ENCODE data around the gene SLC7A10. TPM values are rescaled to one million over a fixed set of nuclear protein-coding genes. Genes with fewer than 3 reads are reported as not detected.

Gene SLC7A10
- total RNA-seq, 2 experiments from 2014 or later: not detected

GRCh38 chr19:33194886-33195644, 30.6 kb downstream of the SLC7A10 start:
- intact Hi-C loops (cut with micrococcal nuclease; ENCODE audit: unreplicated experiment): no loop called here
- H2AFZ ChIP-seq (ENCODE audit: low read length): no peak overlapping the region
- H3K9me3 ChIP-seq (ENCODE audit: low read length): no peaks in the 10 kb centered on the region
- BruUV-seq (replicated peaks): no TSS peak
- TF ChIP-seq CTCF (conservative IDR thresholded peaks at IDR 0.05; ENCODE audit: low read length): no peak
- no peak for TF ChIP-seq EZH2phosphoT487 (IDR thresholded peaks at IDR 0.05; ENCODE audit: borderline replicate concordance, low read depth, low read length)
- no peaks in the 10 kb centered on the region for H3K4me1 ChIP-seq (ENCODE audit: insufficient read depth, low read length, poor library complexity, severe bottlenecking)
- ChIA-PET POLR2A (no interaction called here), CTCF (ENCODE audit: unreplicated experiment) (no interaction called here)
- no peak overlapping the region for H3K27ac ChIP-seq (ENCODE audit: low read depth, low read length, poor library complexity, severe bottlenecking)
- no peak overlapping the region for H3K4me3 ChIP-seq (ENCODE audit: low read depth, low read length, poor library complexity, severe bottlenecking)
- H3K4me2 ChIP-seq (ENCODE audit: low read length): no peak overlapping the region
- no peaks in the 10 kb centered on the region for H3K9me2 ChIP-seq (ENCODE audit: insufficient read depth, low read length)
- no peaks in the 10 kb centered on the region for H3K36me3 ChIP-seq (ENCODE audit: insufficient read depth, low read length)
- no peaks in the 10 kb centered on the region for H4K20me1 ChIP-seq (ENCODE audit: insufficient read depth, low read length)
- no peaks in the 10 kb centered on the region for H3K79me2 ChIP-seq (ENCODE audit: insufficient read depth, low read depth, low read length)
- DNase-seq (ENCODE audit: low spot score): no peak

- no peak for TF ChIP-seq CTCF (conservative IDR thresholded peaks at IDR 0.05; ENCODE audit: low read length)
- TF ChIP-seq EZH2phosphoT487 (IDR thresholded peaks at IDR 0.05; ENCODE audit: borderline replicate concordance, low read depth, low read length): no peak
- Histone ChIP-seq H3K27ac (ENCODE audit: low read depth, low read length, poor library complexity, severe bottlenecking) (no peak overlapping the region), H3K36me3 (ENCODE audit: insufficient read depth, low read length) (no peaks in the 10 kb centered on the region), H3K4me2 (ENCODE audit: low read length) (no peak overlapping the region), H3K79me2 (ENCODE audit: insufficient read depth, low read depth, low read length) (no peaks in the 10 kb centered on the region), H3K9me2 (ENCODE audit: insufficient read depth, low read length) (no peaks in the 10 kb centered on the region), H2AFZ (ENCODE audit: low read length) (no peak overlapping the region), H3K9me3 (ENCODE audit: low read length) (no peaks in the 10 kb centered on the region), H4K20me1 (ENCODE audit: insufficient read depth, low read length) (no peaks in the 10 kb centered on the region), H3K4me3 (ENCODE audit: low read depth, low read length, poor library complexity, severe bottlenecking) (no peak overlapping the region), H3K4me1 (ENCODE audit: insufficient read depth, low read length, poor library complexity, severe bottlenecking) (no peaks in the 10 kb centered on the region)
- no TSS peak for BruUV-seq (replicated peaks)
- ChIA-PET POLR2A (no interaction called here), CTCF (ENCODE audit: unreplicated experiment) (no interaction called here)
- DNase-seq (ENCODE audit: low spot score): no peak
- intact Hi-C loops (cut with micrococcal nuclease; ENCODE audit: unreplicated experiment): no loop called here
Measured at GRCh38 chr19:33194532-33194885, 31.1 kb downstream of the SLC7A10 start.

GRCh38 chr19:33193865-33194362, 31.7 kb downstream of the SLC7A10 start, which contains the start of gene LRP3:
Gene LRP3 (plus strand): TSS chr19:33194330. CDS start chr19:33194786, 456 bp downstream.
- H3K4me3 ChIP-seq (ENCODE audit: low read depth, low read length, poor library complexity, severe bottlenecking): no peak within 1 kb of the TSS
- H3K4me1 ChIP-seq (ENCODE audit: insufficient read depth, low read length, poor library complexity, severe bottlenecking): no peaks in the 10 kb centered on the region
- intact Hi-C loops (cut with micrococcal nuclease; ENCODE audit: unreplicated experiment): no loop called here
- no peak for DNase-seq (ENCODE audit: low spot score)
- no peaks in the 10 kb centered on the region for H3K9me3 ChIP-seq (ENCODE audit: low read length)
- no peak within 1 kb of the TSS for H3K4me2 ChIP-seq (ENCODE audit: low read length)
- TF ChIP-seq EZH2phosphoT487 (IDR thresholded peaks at IDR 0.05; ENCODE audit: borderline replicate concordance, low read depth, low read length): no peak
- TF ChIP-seq CTCF (conservative IDR thresholded peaks at IDR 0.05; ENCODE audit: low read length): no peak
- POLR2A ChIA-PET: no interaction called here
- CTCF ChIA-PET (ENCODE audit: unreplicated experiment): no interaction called here
- no peaks in the 10 kb centered on the region for H3K79me2 ChIP-seq (ENCODE audit: insufficient read depth, low read depth, low read length)
- H3K9me2 ChIP-seq (ENCODE audit: insufficient read depth, low read length): no peaks in the 10 kb centered on the region
- no peak within 1 kb of the TSS for H3K27ac ChIP-seq (ENCODE audit: low read depth, low read length, poor library complexity, severe bottlenecking)
- no peak within 1 kb of the TSS for H2AFZ ChIP-seq (ENCODE audit: low read length)
- no peaks in the 10 kb centered on the region for H3K36me3 ChIP-seq (ENCODE audit: insufficient read depth, low read length)
- no peaks in the 10 kb centered on the region for H4K20me1 ChIP-seq (ENCODE audit: insufficient read depth, low read length)
- BruUV-seq (replicated peaks): no TSS peak
